ENCODE data around the gene PCYT1B.

- TF ChIP-seq CTCF (conservative IDR thresholded peaks at IDR 0.05; ENCODE audit: low read depth in 2 of 2) (no peak), REST (IDR thresholded peaks at IDR 0.05; ENCODE audit: unreplicated experiment) (no peak), POLR2AphosphoS5 (IDR thresholded peaks at IDR 0.05; ENCODE audit: low read depth) (no peak), EZH2 (IDR thresholded peaks at IDR 0.05; ENCODE audit: low read depth, unreplicated experiment) (no peak), CREB1 (CRISPR knock-in tag; IDR thresholded peaks at IDR 0.05; ENCODE audit: low read depth) (no peak), ZNF462 (CRISPR knock-in tag; IDR thresholded peaks at IDR 0.05) (no peak), JUNB (IDR thresholded peaks at IDR 0.05; ENCODE audit: unreplicated experiment) (no peak), ZNF114 (CRISPR knock-in tag; IDR thresholded peaks at IDR 0.05) (no peak)
Observed at GRCh38 chrX:24513416-24513815, 133.7 kb downstream of the PCYT1B start.

Measured in GM23338 (cell line).